ENCODE measurements around the gene KRT25. TPM values are rescaled to one million over a fixed set of nuclear protein-coding genes. Genes with fewer than 3 reads are reported as not detected.

KRT25 gene
- total and polyA plus RNA-seq, 11 donors, result not detected

DNA sequence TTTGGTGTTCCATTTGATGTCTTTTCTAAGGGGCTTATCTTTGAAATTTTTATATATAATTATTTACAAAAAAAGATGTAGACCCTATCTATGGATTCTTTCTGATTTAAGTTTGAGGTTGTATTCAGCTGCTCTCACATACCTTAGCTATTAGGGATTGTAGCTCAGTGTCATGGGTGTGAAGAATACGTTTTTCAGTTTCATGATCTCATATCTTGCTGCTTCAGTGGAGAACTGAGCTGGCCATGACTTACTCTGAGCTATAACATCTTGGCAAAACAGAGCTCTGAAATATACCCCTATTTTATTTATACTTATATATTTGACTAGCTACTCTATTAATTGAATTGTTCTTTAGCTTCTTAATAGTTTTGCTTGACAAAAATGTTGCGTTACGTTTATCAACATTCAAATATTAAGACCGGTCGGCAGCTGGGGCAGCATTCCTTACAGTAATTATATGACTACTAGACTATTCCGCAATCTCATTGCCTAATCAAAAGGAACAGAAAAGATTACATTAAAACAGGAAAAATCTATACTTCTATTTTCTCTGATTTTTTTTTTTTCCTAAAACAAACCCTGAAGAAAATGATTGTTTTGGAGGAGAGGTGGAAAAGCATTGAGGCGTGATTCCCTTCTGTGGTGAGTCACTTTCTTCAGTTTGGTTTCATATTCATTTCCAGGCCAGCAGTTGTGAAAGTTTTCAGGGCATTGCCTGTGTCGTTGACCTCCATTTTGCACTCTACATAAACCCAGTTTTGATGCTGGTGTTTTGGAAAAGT is 27.5 kb downstream of the KRT25 start:
- Histone ChIP-seq H3K27me3 (peaks cover 0 to 17% (median 2%) of the 10 kb centered on the region in 9 donors), H3K36me3 (no peaks in the 10 kb centered on the region), H3K4me3 (no peak overlapping the region), H3K4me1 (no peaks in the 10 kb centered on the region), H3K27ac (no peak overlapping the region), H3K9me3 (no peaks in the 10 kb centered on the region)
- TF ChIP-seq CTCF (IDR thresholded peaks at IDR 0.05) (no peak), POLR2A (IDR thresholded peaks at IDR 0.05) (no peak)
- ATAC-seq, result no peak
- 76 to 81% (median 78%) methylated on average over 8 of the region's 8 CpGs for WGBS, 4 donors
- intact Hi-C loops (cut with DNase I), result no loop called here
- no peak for DNase-seq

DNA sequence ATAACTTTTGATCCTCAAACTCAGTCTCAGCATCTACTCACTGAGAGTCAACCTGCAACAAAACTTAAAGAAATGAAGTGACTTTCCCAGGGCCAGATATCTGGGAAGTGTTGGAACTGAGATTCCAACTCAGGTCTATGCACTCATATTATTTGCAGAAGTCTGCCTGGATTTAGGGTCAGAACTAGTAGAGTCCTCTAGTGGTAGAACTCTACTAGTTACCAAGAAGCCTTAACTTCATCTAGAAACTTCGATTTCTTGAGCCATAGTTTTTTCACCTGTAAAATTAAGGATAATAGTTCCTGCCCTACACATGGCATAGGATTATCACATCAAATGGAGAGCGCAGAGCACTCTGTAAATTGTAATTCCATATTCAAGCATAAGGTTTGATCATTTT is 28.2 kb downstream of the KRT25 start:
- WGBS, 4 donors, result 57 to 66% (median 64%) methylated on average over 2 of the region's 2 CpGs
- TF ChIP-seq POLR2A (IDR thresholded peaks at IDR 0.05) (no peak), CTCF (IDR thresholded peaks at IDR 0.05) (peak in 6 of 12 donors; percentile 8 to 33 (median 18))
- intact Hi-C loops (cut with DNase I), result no loop called here
- ATAC-seq (no peak), DNase-seq (no peak)
- Histone ChIP-seq H3K36me3 (no peaks in the 10 kb centered on the region), H3K4me3 (no peak overlapping the region), H3K9me3 (no peaks in the 10 kb centered on the region), H3K27me3 (peaks cover 0 to 15% (median 0%) of the 10 kb centered on the region in 9 donors), H3K4me1 (no peaks in the 10 kb centered on the region), H3K27ac (no peak overlapping the region)

GRCh38 chr17:40724656-40725055 is 30.5 kb downstream of the KRT25 start:
- TF ChIP-seq POLR2A (IDR thresholded peaks at IDR 0.05) (no peak), CTCF (IDR thresholded peaks at IDR 0.05) (no peak)
- intact Hi-C loops (cut with DNase I), result no loop called here
- ATAC-seq, result no peak
- Histone ChIP-seq H3K27ac (no peak overlapping the region), H3K27me3 (peaks cover 0 to 15% (median 0%) of the 10 kb centered on the region in 9 donors), H3K4me1 (no peaks in the 10 kb centered on the region), H3K9me3 (no peaks in the 10 kb centered on the region), H3K36me3 (no peaks in the 10 kb centered on the region), H3K4me3 (no peak overlapping the region)
- no peak for DNase-seq
- WGBS, 4 donors, result 52 to 72% (median 67%) methylated on average over 1 of the region's 1 CpG

- no peaks in the 10 kb centered on the region for H3K36me3 ChIP-seq
- H3K9me3 ChIP-seq, result no peaks in the 10 kb centered on the region
- ATAC-seq (no peak), DNase-seq (no peak)
- H3K27me3 ChIP-seq, result peaks cover 0 to 15% (median 0%) of the 10 kb centered on the region in 9 donors
- WGBS, 4 donors, result 51 to 63% (median 58%) methylated on average over 1 of the region's 1 CpG
- no peak overlapping the region for H3K4me3 ChIP-seq
- TF ChIP-seq CTCF (IDR thresholded peaks at IDR 0.05) (no peak), POLR2A (IDR thresholded peaks at IDR 0.05) (no peak)
- no peaks in the 10 kb centered on the region for H3K4me1 ChIP-seq
- H3K27ac ChIP-seq, result no peak overlapping the region
- intact Hi-C loops (cut with DNase I), result no loop called here
These were observed 32.9 kb downstream of the KRT25 start for GRCh38 chr17:40722241-40722640.
